Activated T-helper 1 cell treated with anti-CD3 and anti-CD28 coated beads, Interleukin-12 subunit alpha, Interleukin-12 subunit beta, Interleukin-2, Interleukin-4 antibody, amounts not matched to agents 30 ng/mL and 10 ng/mL and 1 ng/mL, durations not matched to agents 14 hours and 24 hours and 36 hours (primary cell): Measurements from ENCODE around the gene HEG1. TPM values are rescaled to one million over a fixed set of nuclear protein-coding genes. Genes with fewer than 3 reads are reported as not detected.
A peak's percentile ranks its signal among the peaks of the same experiment; 100 is the strongest.

ENCODE experiments used
- DNase-seq: peaks from one replicate; pipeline ENCODE4 v3.0.0; 2021; ENCODE audit warnings: low spot score
- H3K27ac Mint-ChIP-seq: one replicate; pipeline ENCODE4 v1.8.0; 2021; ENCODE audit warnings: mild to moderate bottlenecking, mixed read lengths
- H3K27me3 Mint-ChIP-seq: one replicate; pipeline ENCODE4 v1.8.0; 2022; ENCODE audit warnings: mild to moderate bottlenecking, moderate library complexity, mixed read lengths; ENCODE audit not compliant: insufficient read depth
- H3K36me3 Mint-ChIP-seq: one replicate; pipeline ENCODE4 v1.8.0; 2021; ENCODE audit warnings: low read depth, mixed read lengths
- H3K4me1 Mint-ChIP-seq: one replicate; pipeline ENCODE4 v1.8.0; 2021; ENCODE audit warnings: low read depth, mixed read lengths
- H3K4me3 Mint-ChIP-seq: one replicate; pipeline ENCODE4 v1.8.0; 2021; ENCODE audit warnings: mild to moderate bottlenecking, moderate library complexity, mixed read lengths
- H3K9me3 Mint-ChIP-seq: one replicate; pipeline ENCODE4 v1.8.0; 2021; ENCODE audit warnings: mixed read lengths
- intact Hi-C: fragments of 100-400 bp; cut with micrococcal nuclease; formaldehyde crosslinking; loops from one replicate; pipeline ENCODE4 v1.15.1; 2024
- total RNA-seq: library from RNA; stranded (reverse); gene quantifications from 2 replicates; pipeline ENCODE4 v1.2.3, GENCODE V29; 2022

HEG1 gene
- total RNA-seq, 1 donor from 2014 or later: 45.1 TPM

DNA sequence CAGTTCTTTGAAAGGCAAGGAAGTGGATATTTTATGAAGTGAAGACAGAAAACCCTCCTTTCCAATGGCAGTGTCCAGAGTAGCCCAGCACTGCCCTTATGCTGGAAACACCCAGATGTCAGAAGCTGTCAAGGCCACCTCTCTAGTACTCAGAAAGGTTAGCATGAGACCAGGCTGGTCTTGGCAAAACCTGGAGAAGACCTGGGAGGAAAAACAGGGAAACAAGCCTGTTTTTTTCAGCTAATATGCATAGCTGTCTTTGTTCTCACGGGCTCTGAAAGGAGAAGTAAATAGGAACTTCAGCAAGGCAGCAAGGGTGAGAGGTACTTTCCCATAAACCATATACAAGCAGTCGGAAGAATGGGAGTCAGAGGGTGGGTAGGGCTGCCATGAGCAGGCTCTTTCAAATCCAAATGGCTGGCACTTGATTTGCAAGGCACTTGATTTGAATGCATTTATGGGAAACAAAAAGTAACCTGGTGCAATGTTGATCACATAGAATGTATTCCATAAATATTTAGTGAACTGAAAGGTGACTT lies 55.8 kb downstream of the HEG1 start:
- Mint-ChIP-seq H3K4me3 (no peak overlapping the region), H3K9me3 (no peaks in the 10 kb centered on the region), H3K36me3 (peaks cover 73% of the 10 kb centered on the region), H3K27me3 (no peaks in the 10 kb centered on the region), H3K4me1 (peaks cover 40% of the 10 kb centered on the region), H3K27ac (no peak overlapping the region)
- intact Hi-C loops: no loop called here
- DNase-seq: no peak

DNA sequence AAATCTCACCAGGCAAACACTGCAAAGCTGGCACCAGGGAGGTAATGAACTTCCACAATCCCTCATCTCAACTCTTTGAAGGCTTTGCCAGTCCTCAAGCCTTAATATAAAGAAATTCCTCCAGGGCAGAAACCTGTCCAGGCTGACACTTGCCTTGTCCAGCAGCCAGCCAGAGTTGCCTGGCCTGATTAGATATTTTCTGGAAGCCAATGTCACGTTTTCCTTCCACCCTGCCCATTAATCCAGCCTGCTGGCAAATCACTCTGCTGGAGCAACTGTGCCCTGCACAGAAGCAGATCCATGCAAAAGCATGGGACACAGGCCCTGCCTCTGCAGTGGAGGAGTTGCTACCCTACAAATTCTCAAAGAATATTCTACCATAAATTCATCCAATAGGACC lies 56.5 kb downstream of the HEG1 start:
- Mint-ChIP-seq H3K36me3 (peaks cover 71% of the 10 kb centered on the region), H3K4me3 (no peak overlapping the region), H3K4me1 (peaks cover 40% of the 10 kb centered on the region), H3K27me3 (no peaks in the 10 kb centered on the region), H3K9me3 (no peaks in the 10 kb centered on the region), H3K27ac (no peak overlapping the region)
- intact Hi-C loops: no loop called here
- DNase-seq: no peak

DNA sequence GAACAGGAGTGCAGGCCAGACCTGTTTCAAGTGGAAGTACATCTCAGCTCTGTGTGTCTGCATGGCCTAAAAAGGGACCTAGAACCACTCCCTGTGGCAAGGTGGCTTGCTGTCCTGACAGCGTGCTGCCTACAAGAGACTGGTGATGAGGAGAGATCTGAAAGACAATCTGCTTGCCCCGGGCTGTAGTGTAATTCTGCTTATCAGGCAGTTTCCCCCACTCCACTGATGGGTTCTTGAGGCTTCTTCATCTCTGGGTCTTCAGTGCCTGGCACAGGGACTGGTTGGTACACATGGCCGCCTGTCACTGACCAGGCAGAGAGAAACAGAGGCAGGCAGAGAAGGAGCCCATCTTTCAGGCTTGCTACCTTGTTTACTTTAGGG lies 57.6 kb downstream of the HEG1 start:
- no peaks in the 10 kb centered on the region for H3K9me3 Mint-ChIP-seq
- peaks cover 66% of the 10 kb centered on the region for H3K36me3 Mint-ChIP-seq
- H3K27ac Mint-ChIP-seq: peak overlapping the region; percentile 23
- DNase-seq: no peak
- H3K4me3 Mint-ChIP-seq: no peak overlapping the region
- peaks cover 38% of the 10 kb centered on the region for H3K4me1 Mint-ChIP-seq
- intact Hi-C loops: no loop called here
- H3K27me3 Mint-ChIP-seq: no peaks in the 10 kb centered on the region

DNA sequence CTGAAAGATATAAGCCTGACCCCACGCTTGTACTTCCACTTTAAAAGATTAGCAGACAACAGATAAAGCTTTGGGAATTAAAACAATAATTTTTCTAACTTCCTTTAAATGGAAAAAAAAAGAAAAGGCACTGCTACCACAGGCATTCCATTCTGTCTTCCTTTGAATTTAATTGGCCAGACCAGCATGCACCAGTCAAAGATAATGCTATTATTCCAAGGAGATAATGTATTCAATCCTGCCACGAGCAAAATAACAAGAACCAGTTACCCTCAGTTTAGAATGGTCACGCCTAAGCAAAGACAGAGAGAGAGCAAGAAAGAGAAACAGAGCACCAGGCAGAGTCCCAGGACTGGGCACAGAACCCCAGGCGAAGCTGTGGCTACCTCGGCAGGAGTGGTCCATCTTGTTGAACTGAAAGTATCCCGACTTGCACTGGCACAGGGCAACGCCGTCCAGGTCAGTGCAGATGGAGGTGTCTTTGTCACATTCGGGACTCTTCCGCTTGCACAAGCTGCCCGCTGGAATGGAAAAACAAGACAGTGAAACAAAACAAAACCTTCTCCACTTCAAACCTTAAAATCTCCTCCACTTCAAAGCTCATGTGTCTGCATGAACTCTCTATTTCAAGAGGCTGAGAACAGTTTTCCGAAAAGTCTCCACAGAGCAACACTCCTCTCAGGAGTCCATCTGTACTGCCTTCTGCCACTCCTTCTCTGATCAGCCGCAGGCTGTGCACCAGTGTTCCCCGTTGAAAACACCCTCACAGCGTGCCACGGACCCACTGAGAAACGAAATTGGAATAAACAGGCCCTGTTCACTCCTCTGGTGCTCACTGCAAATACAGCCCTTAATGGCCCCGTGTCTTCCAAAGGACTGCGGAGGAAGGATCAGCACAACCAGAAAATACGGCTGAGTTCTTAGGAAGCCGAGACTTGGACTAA lies 58.2 kb downstream of the HEG1 start:
- H3K27me3 Mint-ChIP-seq: no peaks in the 10 kb centered on the region

GRCh38 chr3:124995460-124995994 lies 60.3 kb downstream of the HEG1 start:
- peak; percentile 33 for DNase-seq
- intact Hi-C loops: loop anchor here (1.0 kb wide), 6 partner anchors 56 to 590 kb away; no protein-coding TSS in a partner anchor
- H3K36me3 Mint-ChIP-seq: peaks cover 51% of the 10 kb centered on the region
- no peaks in the 10 kb centered on the region for H3K9me3 Mint-ChIP-seq
- H3K27me3 Mint-ChIP-seq: no peaks in the 10 kb centered on the region
- H3K27ac Mint-ChIP-seq: no peak overlapping the region
- no peak overlapping the region for H3K4me3 Mint-ChIP-seq
- peaks cover 20% of the 10 kb centered on the region for H3K4me1 Mint-ChIP-seq

More for the DNA sequence above, 58.2 kb downstream of the HEG1 start:
- no peaks in the 10 kb centered on the region for H3K9me3 Mint-ChIP-seq
- peaks cover 32% of the 10 kb centered on the region for H3K4me1 Mint-ChIP-seq
- no peak for DNase-seq
- intact Hi-C loops: no loop called here
- H3K4me3 Mint-ChIP-seq: no peak overlapping the region
- H3K27ac Mint-ChIP-seq: peak overlapping the region; percentile 23
- H3K36me3 Mint-ChIP-seq: peaks cover 63% of the 10 kb centered on the region

DNA sequence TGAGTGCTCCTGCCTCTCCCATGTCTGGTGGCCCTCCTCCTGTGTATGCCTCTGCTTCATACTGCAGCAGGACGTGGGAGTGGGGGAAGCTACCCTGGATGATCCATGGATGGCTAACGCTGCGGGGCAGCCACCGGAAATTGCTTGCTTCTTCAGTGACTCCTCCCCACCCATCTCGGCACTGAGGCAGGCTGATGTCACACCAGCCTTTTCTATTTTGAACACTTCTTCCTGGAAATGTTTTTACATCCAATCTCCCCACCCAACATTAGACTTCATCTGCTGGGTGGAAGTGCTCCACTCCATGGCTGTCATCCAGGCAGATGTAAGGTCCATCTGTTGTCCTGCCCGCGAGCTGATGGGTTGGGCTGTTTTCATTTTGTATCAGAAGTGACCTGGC lies 62.3 kb downstream of the HEG1 start:
- no peaks in the 10 kb centered on the region for H3K27me3 Mint-ChIP-seq
- no peak for DNase-seq
- no peaks in the 10 kb centered on the region for H3K9me3 Mint-ChIP-seq
- H3K27ac Mint-ChIP-seq: no peak overlapping the region
- no peak overlapping the region for H3K4me3 Mint-ChIP-seq
- H3K36me3 Mint-ChIP-seq: peaks cover 43% of the 10 kb centered on the region
- intact Hi-C loops: no loop called here
- H3K4me1 Mint-ChIP-seq: peaks cover 20% of the 10 kb centered on the region

DNA sequence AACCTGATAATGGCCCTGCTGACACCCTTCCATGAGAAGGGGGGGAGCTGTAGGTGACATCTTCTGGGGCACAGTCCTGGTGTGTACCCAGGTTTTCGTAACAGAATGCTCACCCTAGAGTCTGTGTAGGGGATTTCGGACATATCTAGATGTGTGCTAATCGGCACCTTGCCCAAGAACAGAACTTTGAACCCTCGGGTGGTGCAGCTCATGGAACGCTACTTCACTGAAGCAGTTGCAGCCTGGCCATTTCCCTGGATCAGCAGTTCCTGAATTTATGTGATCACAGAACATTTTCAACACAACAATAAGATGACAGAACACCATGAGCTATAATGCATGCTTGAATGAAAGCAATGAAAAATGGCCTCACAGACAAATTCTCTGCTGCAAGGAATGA lies 63.8 kb downstream of the HEG1 start:
- H3K36me3 Mint-ChIP-seq: peaks cover 34% of the 10 kb centered on the region

DNA sequence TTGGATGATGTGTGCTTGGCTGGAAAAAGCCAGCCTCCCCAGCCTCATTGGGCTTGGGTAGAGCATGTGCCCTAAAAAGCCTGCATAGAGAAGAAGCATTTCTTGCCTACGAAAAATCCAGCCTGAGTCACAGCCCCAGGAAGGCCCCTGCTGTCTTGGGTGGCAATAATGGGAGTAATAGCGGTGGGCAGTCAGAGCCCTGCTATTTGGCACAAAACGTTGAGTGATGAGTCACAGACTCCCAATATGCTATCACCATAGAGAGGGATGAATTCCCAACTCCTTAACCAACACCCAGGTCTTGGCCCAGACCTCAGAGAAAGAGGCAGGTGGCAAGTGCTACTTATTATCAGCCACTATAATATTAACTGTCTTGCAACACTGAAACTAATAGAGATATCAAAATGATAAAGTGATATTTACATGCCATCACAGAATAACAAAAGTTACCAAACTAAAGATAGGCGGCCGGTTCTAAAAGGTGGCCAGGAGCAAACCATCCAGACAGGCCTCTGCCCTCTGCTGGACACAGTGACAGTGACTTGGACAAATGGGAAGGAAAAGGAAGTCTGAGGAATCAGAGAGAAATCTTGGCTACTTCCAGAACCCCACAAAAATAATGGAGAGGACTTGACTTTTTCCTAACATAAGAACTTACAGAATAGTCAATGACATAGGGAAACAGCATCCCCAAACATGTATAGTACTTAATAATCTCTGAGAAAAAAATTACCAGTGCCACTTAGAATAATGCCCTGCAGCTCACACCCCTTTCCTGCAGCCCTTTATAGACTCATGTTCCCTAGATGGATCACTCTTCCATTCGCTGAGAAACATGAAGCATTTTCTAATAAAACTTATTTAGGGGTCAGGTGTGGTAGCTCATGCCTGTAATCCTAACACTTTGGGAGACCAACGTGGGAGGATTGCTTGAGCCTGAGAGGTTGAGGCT lies 69.3 kb downstream of the HEG1 start:
- H3K27ac Mint-ChIP-seq: no peak overlapping the region
- no peaks in the 10 kb centered on the region for H3K9me3 Mint-ChIP-seq
- peaks cover 25% of the 10 kb centered on the region for H3K36me3 Mint-ChIP-seq
- no peak for DNase-seq
- intact Hi-C loops: no loop called here
- peaks cover 13% of the 10 kb centered on the region for H3K4me1 Mint-ChIP-seq
- no peaks in the 10 kb centered on the region for H3K27me3 Mint-ChIP-seq
- no peak overlapping the region for H3K4me3 Mint-ChIP-seq

More for the DNA sequence above, 63.8 kb downstream of the HEG1 start:
- H3K4me3 Mint-ChIP-seq: no peak overlapping the region
- H3K27ac Mint-ChIP-seq: no peak overlapping the region
- H3K27me3 Mint-ChIP-seq: no peaks in the 10 kb centered on the region
- no peaks in the 10 kb centered on the region for H3K9me3 Mint-ChIP-seq
- no peak for DNase-seq
- peaks cover 13% of the 10 kb centered on the region for H3K4me1 Mint-ChIP-seq
- intact Hi-C loops: no loop called here

GRCh38 chr3:124985349-124985748 lies 70.4 kb downstream of the HEG1 start:
- intact Hi-C loops: no loop called here
- Mint-ChIP-seq H3K36me3 (peaks cover 19% of the 10 kb centered on the region), H3K4me1 (peaks cover 13% of the 10 kb centered on the region), H3K27ac (no peak overlapping the region), H3K9me3 (no peaks in the 10 kb centered on the region), H3K4me3 (no peak overlapping the region), H3K27me3 (no peaks in the 10 kb centered on the region)
- DNase-seq: no peak

GRCh38 chr3:124984754-124985153 lies 71.0 kb downstream of the HEG1 start:
- intact Hi-C loops: no loop called here
- Mint-ChIP-seq H3K27me3 (no peaks in the 10 kb centered on the region), H3K4me1 (peaks cover 13% of the 10 kb centered on the region), H3K27ac (no peak overlapping the region), H3K4me3 (no peak overlapping the region), H3K36me3 (peaks cover 16% of the 10 kb centered on the region), H3K9me3 (no peaks in the 10 kb centered on the region)
- no peak for DNase-seq

DNA sequence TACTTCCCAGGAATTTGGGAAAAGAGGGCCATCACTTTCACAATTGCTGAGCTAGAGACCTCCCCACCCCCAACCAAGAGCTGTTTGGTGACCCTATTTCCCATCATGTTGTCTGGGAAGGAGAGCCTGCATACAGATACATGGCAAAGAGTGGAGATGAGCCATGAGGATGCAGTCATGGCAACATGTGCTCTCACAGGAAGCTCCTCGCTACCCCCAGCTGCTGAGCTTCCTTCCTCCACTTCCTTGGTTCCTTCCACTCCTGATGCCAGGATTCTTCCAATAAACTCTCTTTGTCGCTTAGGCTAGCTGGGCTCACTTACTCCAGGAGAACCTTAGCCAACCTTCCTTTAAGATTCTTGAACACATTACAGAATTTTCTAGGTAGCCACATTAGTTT lies 72.9 kb downstream of the HEG1 start:
- Mint-ChIP-seq H3K36me3 (peaks cover 15% of the 10 kb centered on the region), H3K27ac (no peak overlapping the region), H3K9me3 (no peaks in the 10 kb centered on the region), H3K4me1 (peaks cover 13% of the 10 kb centered on the region), H3K27me3 (no peaks in the 10 kb centered on the region), H3K4me3 (no peak overlapping the region)
- intact Hi-C loops: no loop called here
- no peak for DNase-seq

GRCh38 chr3:124981472-124981871 lies 74.3 kb downstream of the HEG1 start:
- H3K4me3 Mint-ChIP-seq: no peak overlapping the region
- no peaks in the 10 kb centered on the region for H3K27me3 Mint-ChIP-seq
- H3K36me3 Mint-ChIP-seq: peaks cover 25% of the 10 kb centered on the region
- intact Hi-C loops: no loop called here
- peaks cover 11% of the 10 kb centered on the region for H3K4me1 Mint-ChIP-seq
- no peak for DNase-seq
- H3K9me3 Mint-ChIP-seq: no peaks in the 10 kb centered on the region
- H3K27ac Mint-ChIP-seq: no peak overlapping the region
